DOHH2 (cell line): ENCODE measurements around the gene CATSPERZ.

Experiments used
- H3F3A ChIP-seq: fragments of 200-600 bp; sonication (generic), shearing (Covaris generic); 2 replicates; pipeline ENCODE4 v1.6.0; 2016; ENCODE audit warnings: antibody characterized with exemption, mild to moderate bottlenecking; ENCODE audit not compliant: control insufficient read depth, insufficient read depth
- H3K27ac ChIP-seq: fragments of 200-600 bp; sonication (generic); 2 replicates; pipeline ENCODE4 v1.5.1; 2014; ENCODE audit warnings: low read depth, mild to moderate bottlenecking, low read length, moderate library complexity
- H3K27me3 ChIP-seq: fragments of 200-600 bp; sonication (generic); 2 replicates; pipeline ENCODE4 v1.6.1; 2014; ENCODE audit warnings: mild to moderate bottlenecking, low read length, mixed read lengths; ENCODE audit not compliant: control insufficient read depth
- H3K36me3 ChIP-seq: fragments of 200-600 bp; sonication (generic); 2 replicates; pipeline ENCODE4 v1.6.1; 2014; ENCODE audit warnings: mild to moderate bottlenecking, low read length, moderate library complexity, mixed read lengths; ENCODE audit not compliant: control insufficient read depth
- H3K4me1 ChIP-seq: fragments of 200-600 bp; sonication (generic); 2 replicates; pipeline ENCODE4 v1.6.1; 2014; ENCODE audit warnings: mild to moderate bottlenecking, low read length, mixed read lengths; ENCODE audit not compliant: control insufficient read depth
- H3K4me2 ChIP-seq: fragments of 200-600 bp; sonication (generic); 2 replicates; pipeline ENCODE4 v1.6.0; 2014; ENCODE audit warnings: mild to moderate bottlenecking, low read length, moderate library complexity
- H3K4me3 ChIP-seq: fragments of 200-600 bp; sonication (generic); 2 replicates; pipeline ENCODE4 v1.5.1; 2014; ENCODE audit warnings: mild to moderate bottlenecking, low read length, mixed read lengths
- H3K79me2 ChIP-seq: fragments of 200-600 bp; sonication (generic); 2 replicates; pipeline ENCODE4 v1.6.1; 2014; ENCODE audit warnings: mild to moderate bottlenecking, low read length, mixed read lengths; ENCODE audit not compliant: control insufficient read depth
- H3K9me2 ChIP-seq: fragments of 200-600 bp; sonication (generic); replicated peaks from 2 replicates; pipeline ENCODE4 v1.6.1; 2014; ENCODE audit warnings: mild to moderate bottlenecking, low read length, mixed read lengths; ENCODE audit not compliant: control insufficient read depth
- H3K9me3 ChIP-seq: fragments of 200-600 bp; sonication (generic); 2 replicates; pipeline ENCODE4 v1.6.1; 2014; ENCODE audit warnings: antibody characterized with exemption, low read length, mixed read lengths; ENCODE audit not compliant: control insufficient read depth, insufficient read depth
- H4K20me1 ChIP-seq: fragments of 200-600 bp; sonication (generic); 2 replicates; pipeline ENCODE4 v1.6.0; 2014; ENCODE audit warnings: low read depth, mild to moderate bottlenecking, antibody characterized with exemption, low read length, moderate library complexity; ENCODE audit not compliant: control insufficient read depth, insufficient read depth
- CTCF ChIP-seq: fragments of 200-600 bp; sonication (generic); IDR thresholded peaks from one replicate; pipeline ENCODE4 v1.5.1; 2014; ENCODE audit warnings: antibody characterized with exemption, mild to moderate bottlenecking, low read depth, low read length; ENCODE audit not compliant: poor library complexity, severe bottlenecking
- EZH2phosphoT487 ChIP-seq: fragments of 200-600 bp; sonication (generic); IDR thresholded peaks from 2 replicates; pipeline ENCODE4 v1.6.1; 2017; ENCODE audit warnings: borderline replicate concordance, mild to moderate bottlenecking, antibody characterized with exemption, low read length, moderate library complexity, mixed read lengths

CATSPERZ gene

GRCh38 chr11:64275841-64276240 lies 24.3 kb upstream of the CATSPERZ start:
- TF ChIP-seq CTCF: no peak
- TF ChIP-seq EZH2phosphoT487: no peak
- H4K20me1 ChIP-seq: no peaks in the 10 kb centered on the region
- peaks cover 14% of the 10 kb centered on the region for H3K79me2 ChIP-seq
- H3K27ac ChIP-seq: no peak overlapping the region
- peaks cover 11% of the 10 kb centered on the region for H3K4me1 ChIP-seq
- peaks cover 18% of the 10 kb centered on the region for H3K36me3 ChIP-seq
- H3K4me3 ChIP-seq: no peak overlapping the region
- H3F3A ChIP-seq: peaks cover 8% of the 10 kb centered on the region
- no peak overlapping the region for H3K4me2 ChIP-seq
- H3K27me3 ChIP-seq: no peaks in the 10 kb centered on the region
- no peaks in the 10 kb centered on the region for H3K9me3 ChIP-seq
- H3K9me2 ChIP-seq: no peaks in the 10 kb centered on the region

DNA sequence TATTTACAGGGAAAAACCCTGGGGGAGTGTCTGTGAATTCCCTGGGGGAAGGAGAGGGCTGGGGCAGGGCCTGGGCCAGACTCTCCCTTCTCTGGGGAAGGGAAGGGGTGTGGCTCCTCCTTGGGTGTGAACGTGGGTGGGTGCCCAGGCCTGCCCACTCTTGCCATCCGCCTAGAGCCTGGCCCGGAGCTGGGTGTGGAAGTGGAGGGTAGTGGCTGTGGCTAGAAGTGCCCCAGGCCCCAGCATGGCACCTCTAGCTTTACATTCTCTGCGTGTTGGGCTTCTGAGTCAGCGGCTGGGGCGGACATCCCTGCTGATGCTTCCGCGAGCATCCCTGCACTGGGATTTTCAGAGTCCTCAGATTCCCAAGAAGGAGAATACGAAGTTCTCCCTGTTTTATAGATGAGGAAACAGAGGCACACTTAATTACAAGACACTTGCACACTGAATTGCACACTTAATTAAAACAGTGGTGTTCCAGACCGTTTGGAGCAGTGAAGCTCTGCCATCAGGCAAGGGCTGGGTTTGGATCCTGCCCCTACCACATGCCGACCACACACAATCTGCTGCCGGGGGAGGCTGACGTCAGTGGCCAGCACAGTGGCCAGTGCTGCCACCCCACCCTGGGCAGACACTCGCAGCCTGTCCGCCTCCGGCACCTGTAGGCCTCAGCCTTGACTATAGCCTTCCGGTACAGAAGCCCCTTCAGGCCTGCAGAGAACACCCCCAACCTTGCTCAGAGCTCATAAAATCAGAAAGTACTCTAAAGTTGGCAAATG lies 23.3 kb upstream of the CATSPERZ start:
- H3K4me3 ChIP-seq: no peak overlapping the region
- no peaks in the 10 kb centered on the region for H3K9me2 ChIP-seq
- no peak for TF ChIP-seq EZH2phosphoT487
- no peak for TF ChIP-seq CTCF
- peaks cover 14% of the 10 kb centered on the region; the same call in 1 of the 2 replicates for H3K36me3 ChIP-seq
- no peak overlapping the region for H3K4me2 ChIP-seq
- no peaks in the 10 kb centered on the region for H4K20me1 ChIP-seq
- H3K27me3 ChIP-seq: no peaks in the 10 kb centered on the region
- H3K9me3 ChIP-seq: no peaks in the 10 kb centered on the region
- H3K27ac ChIP-seq: no peak overlapping the region
- peaks cover 8% of the 10 kb centered on the region for H3F3A ChIP-seq
- peaks cover 9% of the 10 kb centered on the region for H3K79me2 ChIP-seq
- peaks cover 7% of the 10 kb centered on the region for H3K4me1 ChIP-seq

GRCh38 chr11:64278576-64279190 lies 21.5 kb upstream of the CATSPERZ start:
- Histone ChIP-seq H3K27ac (no peak overlapping the region), H3K36me3 (peaks cover 11% of the 10 kb centered on the region; the same call in 1 of the 2 replicates), H3F3A (no peaks in the 10 kb centered on the region), H3K4me3 (no peak overlapping the region), H3K9me3 (no peaks in the 10 kb centered on the region), H4K20me1 (no peaks in the 10 kb centered on the region), H3K4me2 (no peak overlapping the region), H3K79me2 (peaks cover 6% of the 10 kb centered on the region), H3K27me3 (no peaks in the 10 kb centered on the region), H3K4me1 (peaks cover 4% of the 10 kb centered on the region), H3K9me2 (no peaks in the 10 kb centered on the region)
- TF ChIP-seq EZH2phosphoT487: no peak
